GM21367 (cell line): ENCODE data around the gene RAD17.
"Not testable (repeated sequence)": the region's sequence is repeated elsewhere in the genome, so short reads cannot be mapped to it uniquely, and the experiment has no call there.

Source experiments
- ATAC-seq: cut with Tn5 transposase; IDR thresholded peaks from one replicate; pipeline ENCODE4 v1.9.1; 2021; ENCODE audit not compliant: unreplicated experiment

RAD17 gene, protein sequence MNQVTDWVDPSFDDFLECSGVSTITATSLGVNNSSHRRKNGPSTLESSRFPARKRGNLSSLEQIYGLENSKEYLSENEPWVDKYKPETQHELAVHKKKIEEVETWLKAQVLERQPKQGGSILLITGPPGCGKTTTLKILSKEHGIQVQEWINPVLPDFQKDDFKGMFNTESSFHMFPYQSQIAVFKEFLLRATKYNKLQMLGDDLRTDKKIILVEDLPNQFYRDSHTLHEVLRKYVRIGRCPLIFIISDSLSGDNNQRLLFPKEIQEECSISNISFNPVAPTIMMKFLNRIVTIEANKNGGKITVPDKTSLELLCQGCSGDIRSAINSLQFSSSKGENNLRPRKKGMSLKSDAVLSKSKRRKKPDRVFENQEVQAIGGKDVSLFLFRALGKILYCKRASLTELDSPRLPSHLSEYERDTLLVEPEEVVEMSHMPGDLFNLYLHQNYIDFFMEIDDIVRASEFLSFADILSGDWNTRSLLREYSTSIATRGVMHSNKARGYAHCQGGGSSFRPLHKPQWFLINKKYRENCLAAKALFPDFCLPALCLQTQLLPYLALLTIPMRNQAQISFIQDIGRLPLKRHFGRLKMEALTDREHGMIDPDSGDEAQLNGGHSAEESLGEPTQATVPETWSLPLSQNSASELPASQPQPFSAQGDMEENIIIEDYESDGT

GRCh38 chr5:69369340-69370121, at the start of gene RAD17, which contains the start of the genes AK6 and TAF9:
RAD17 (plus strand) TSS chr5:69369818; CDS start chr5:69372209, 2,391 bp downstream.
AK6 (minus strand) TSS chr5:69369520; CDS start chr5:69369490, 30 bp downstream.
TAF9 (minus strand) TSS chr5:69369520; CDS start chr5:69365737, 3,783 bp downstream.
- peak; percentile 85 for ATAC-seq

DNA sequence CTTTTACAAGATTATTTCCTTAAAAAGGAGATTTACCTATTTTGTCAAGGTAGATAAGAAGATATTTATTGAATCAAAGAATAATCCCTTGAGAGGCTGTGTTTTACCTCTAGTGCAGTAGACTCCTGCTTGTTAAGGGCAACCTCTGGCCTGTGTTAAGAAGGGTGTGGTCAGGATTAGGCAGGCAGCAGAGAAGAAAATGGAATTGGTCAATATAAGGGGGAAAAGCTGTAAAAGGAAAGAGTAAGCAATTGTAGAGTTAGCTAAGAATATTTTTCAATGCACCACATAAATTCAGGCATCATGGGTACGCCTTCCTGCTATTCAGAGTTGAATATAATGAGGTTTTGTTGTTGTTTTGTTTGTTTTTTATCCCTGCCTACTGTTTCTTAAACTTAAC, 43.3 kb upstream of the RAD17 start:
- no peak for ATAC-seq

DNA sequence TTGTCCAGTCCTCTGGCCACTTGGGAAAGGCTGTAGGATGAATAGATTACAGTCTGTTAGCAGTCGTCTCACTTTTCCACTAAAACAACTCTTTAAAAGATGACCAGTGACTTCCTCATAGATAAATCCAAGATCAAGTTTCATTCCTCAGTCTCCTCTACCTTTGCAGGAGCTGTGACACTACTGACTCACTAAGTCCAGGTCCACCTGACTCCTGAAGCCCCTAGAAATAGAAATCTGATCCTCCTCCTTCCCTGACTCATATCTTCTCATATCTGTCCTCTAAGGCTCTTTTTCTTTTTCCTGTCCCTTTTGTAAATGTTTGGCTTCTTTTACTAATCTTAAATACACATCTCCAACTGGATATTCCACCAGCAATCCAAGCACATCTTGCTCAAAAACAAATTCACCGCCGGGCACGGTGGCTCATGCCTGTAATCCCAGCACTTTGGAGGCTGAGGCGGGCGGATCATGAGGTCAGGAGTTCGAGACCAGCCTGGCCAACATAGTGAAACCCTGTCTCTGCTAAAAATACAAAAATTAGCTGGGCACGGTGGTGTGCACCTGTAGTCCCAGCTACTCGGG, 39.6 kb upstream of the RAD17 start:
- no peak for ATAC-seq

DNA sequence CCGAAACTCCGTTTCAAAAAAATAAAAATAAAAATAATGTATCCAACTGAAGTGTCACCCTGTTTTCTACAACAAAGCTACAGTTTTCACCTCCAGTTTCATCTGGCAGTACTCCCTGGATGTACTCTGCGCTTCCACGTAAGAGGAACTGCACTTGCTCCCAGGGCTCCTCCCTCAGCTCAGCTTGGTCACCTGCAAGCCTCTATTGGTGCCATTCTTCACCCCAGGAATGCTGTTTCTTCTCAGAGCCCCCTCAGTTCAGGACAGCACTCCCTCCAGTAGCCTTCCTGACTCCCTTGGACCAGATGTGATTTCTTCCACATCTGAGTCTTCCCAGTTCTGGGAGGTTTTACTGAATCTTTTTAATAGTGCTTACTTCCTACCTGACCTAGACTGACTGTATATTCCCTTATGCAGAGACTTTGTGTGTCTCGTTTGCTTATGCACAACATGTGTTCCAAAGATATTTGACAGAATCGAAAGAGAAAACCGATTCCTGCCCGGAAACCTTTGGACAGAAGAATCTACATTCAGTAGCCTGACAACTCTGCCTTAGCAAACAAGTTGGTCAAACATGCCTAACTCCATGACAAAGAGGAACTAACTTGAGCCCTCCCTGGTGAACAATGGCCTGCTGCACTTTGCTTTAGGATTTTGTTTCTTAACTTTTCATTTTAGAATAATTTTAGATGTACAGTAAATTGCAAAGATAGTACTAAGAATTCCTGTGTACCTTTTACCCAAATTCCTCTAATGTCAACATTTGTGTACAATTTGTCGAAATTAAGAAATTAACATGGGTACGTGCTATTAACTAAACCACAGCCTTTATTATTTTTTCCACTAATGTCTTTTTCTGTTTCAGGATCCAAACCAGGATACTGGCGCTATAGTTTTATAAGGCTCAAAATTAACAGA, 37.8 kb upstream of the RAD17 start:
- ATAC-seq = no peak

DNA sequence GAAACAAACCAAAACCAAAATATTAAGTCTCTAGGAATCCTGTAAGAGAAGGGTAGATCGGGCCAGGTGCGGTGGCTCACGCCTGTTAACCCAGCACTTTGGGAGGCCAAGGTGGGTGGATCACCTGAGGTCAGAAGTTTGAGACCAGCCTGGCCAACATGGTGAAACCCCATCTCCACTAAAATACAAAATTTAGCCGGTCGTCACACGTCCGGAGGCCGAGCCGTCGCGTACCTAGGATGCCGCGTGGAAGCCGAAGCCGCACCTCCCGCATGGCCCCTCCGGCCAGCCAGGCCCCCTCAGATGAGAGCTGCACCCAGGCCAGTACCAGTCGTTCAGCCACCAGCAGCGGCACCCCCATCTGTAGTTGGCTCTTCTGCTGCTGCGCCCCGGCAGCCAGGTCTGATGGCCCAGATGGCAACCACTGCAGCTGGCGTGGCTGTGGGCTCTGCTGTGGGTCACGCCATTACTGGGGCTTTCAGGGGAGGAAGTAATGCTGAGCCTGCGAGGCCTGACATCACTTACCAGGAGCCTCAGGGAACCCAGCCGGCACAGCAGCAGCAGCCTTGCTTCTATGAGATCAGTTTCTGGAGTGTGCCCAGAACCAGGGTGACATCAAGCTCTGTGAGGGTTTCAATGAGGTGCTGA, 35.8 kb upstream of the RAD17 start:
- not testable (repeated sequence) for ATAC-seq

- peak; percentile 54 for ATAC-seq
Observed at GRCh38 chr5:69334793-69335268, 34.8 kb upstream of the RAD17 start.

GRCh38 chr5:69335341-69335935, 34.2 kb upstream of the RAD17 start:
- ATAC-seq = no peak

DNA sequence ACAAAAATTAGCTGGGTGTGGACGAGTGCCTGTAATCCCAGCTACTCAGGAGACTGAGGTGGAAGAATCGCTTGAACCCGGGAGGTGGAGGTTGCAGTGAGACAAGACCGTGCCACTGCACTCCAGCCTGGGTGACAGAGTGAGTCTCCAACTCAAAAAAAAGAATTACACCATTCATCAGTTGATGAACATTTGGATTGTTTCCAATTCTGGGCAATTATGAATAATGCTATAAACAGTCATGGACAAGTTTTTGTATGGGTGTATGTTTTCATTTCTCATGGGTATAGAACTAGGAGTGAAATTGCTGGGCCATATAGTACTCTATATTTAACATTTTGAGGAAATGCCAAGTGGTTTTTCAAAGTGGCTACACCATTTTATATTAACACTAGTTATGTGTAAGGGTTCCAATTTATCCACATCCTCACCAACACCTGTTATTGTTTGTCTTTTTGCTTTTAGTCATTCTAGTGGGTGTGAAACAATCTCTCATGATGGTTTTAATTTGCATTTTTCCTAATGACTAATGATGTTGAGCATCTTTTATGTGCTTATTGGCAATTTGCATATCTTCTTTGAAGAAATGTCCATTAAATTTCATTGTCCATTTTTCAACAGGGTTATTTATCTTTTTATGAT, 28.0 kb upstream of the RAD17 start:
- no peak for ATAC-seq

GRCh38 chr5:69343083-69343482, 26.5 kb upstream of the RAD17 start:
- ATAC-seq = no peak

DNA sequence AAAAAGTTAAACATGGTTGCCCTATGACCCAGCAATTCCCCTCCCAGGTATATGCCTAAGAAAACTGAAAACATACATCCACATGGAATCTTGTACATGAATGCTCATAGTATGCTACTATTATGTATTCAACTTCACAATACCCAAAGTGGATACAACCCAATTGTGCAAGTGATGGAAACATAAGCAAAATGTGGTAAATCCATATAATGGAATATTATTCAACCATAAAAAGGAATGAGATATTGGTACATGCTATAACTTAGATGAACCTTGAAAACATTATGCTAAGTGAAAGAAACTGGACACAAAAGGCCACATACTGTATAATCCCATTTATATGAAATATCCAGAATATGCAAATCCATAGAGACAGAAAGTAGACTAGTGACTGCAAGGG, 19.0 kb upstream of the RAD17 start:
- ATAC-seq = no peak

- ATAC-seq = no peak
Observed at GRCh38 chr5:69359699-69360098, 9.9 kb upstream of the RAD17 start.

DNA sequence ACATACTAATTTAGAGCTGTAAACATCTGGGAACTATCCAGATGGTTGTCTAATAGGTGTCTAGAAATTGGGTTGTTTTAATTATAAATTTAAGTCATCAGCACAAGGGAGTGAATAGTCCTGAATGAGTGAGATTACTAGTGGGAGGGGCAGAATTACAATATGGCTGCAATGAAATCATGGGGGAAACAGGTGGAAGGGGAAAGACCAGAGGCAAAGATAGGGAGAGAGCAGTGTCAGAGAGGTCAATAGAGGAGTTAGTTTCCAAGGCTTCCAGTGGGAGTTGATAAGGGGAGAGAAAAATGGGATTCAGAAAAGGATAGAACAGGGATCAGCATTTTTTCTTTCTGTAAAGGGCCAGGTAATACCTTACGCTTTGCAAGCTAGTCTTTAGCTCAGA, 9.2 kb upstream of the RAD17 start:
- ATAC-seq = no peak

- no peak for ATAC-seq
Observed at GRCh38 chr5:69364414-69364813, 5.2 kb upstream of the RAD17 start.

- ATAC-seq = no peak
Observed at GRCh38 chr5:69364850-69365249, 4.8 kb upstream of the RAD17 start.

GRCh38 chr5:69367697-69368279, 1.8 kb upstream of the RAD17 start:
- no peak for ATAC-seq

DNA sequence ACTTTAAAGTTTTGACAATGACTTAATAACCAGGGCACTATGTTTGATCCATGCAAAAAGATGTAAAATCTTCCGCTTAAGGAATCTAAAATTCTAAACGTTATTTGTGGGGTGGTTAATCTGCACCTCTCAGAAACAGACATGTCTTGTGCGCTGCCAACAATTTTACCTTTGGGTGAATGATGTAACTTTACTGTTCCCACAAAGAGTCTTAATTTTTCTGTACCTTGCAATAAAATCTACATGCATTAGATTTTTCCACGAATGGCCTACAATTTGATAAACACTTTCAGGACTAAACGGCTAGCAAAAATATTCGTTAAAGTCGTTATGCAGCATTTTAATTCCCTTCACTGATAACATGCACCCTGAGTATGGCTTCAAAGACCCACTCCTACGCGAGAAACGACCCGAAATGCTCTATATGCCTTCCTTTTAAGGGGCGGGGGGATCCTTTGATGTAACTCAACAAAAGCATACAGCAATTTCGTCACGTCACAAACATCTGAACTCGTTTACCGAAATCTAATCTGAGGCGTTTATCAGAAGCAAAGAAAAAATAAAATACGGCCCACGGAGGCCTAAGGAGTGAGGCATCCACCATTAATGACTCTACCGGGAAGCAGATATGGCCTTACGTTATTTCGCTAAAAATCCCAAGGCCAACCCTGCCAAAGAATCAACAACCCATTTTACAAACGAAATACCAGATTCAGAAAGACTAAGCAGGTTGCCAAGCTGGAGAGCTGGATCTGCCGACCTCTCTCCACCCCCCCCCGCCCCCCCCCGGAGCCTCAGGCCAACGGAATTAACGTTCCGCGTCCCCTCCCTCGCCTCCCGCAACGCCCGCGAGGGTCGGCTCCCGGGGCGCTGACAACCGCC, 919 bp upstream of the RAD17 start:
- no peak for ATAC-seq

DNA sequence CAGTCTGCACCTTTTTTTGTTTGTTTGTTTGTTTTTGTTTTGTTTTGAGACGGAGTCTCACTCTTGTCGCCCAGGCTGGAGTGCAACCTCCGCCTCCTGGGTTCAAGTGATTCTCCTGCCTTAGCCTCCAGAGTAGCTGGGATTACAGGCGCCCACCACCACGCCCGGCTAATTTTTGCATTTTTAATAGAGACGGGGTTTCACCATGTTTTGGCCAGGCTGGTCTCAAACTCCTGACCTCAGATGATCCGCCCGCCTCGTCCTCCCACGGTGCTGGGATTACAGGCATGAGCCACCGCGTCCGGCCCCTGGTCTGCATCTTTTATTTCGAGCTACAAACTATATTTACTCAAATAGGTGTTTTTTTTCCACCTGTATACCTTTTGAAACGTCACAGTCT, 717 bp downstream of the RAD17 start:
- ATAC-seq = not testable (repeated sequence)
